HG02938 (cell line): ENCODE data around the gene CLDN2.
"Not testable (repeated sequence)": the region's sequence is repeated elsewhere in the genome, so short reads cannot be mapped to it uniquely, and the experiment has no call there.

ENCODE experiments used
- ATAC-seq: cut with Tn5 transposase; IDR thresholded peaks from one replicate; pipeline ENCODE4 v1.9.1; 2021; ENCODE audit warnings: mild to moderate bottlenecking, moderate library complexity; ENCODE audit not compliant: unreplicated experiment

CLDN2 gene

DNA sequence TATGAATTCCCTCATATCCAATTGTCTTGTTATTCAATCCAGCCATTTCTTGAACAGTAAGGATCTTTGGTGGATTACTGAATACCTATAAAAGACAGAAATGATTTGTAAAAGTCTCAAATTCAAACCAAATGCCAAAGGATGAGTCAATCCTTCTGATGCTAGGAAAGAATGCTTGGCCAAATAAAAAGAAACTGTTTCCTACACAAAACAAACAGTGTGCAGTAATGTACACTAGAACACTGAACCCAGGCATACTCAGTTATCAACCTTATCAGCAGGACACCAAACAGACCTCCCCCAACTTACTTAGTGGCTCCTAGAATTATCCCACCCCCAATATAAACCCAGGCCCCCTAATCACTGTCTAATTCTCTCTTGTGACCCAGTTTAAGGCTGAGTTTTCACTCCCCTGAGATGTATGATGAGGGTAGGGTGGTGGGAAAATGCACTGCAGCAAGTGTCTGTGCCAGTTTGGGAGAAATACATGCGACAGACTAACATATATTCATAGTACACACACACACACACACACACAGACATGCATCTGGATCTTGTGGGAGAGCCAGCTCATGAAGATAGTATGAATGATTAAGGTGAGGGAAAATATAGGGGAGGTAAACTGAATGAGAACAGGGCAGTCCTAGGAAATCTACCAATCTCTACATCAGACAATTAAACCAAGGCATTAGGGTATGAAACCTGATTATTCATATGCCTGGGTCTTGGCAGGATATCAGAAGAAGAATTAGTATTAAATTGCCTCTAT is 35.0 kb downstream of the CLDN2 start:
- no peak for ATAC-seq

GRCh38 chrX:106957856-106958255 is 37.7 kb downstream of the CLDN2 start:
- ATAC-seq = no peak

DNA sequence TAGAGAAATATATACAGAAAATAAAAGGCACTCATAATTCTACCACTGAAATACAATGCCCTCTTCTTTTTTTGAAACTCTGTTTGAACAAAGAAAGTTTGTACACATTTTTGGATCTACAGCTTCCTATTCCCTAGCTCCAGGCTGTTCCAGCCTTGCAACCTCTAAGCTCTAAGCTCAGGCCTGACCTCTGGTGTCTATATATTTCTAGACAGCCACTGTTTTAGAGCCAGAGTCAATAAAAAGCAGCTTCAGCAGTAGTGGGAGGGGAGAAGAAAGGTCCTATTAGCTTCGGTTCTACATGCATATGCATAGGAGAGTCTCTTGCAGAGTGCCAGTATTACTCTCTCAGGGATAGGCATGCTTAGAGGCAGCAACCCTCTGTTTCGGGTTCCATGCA is 39.7 kb downstream of the CLDN2 start:
- ATAC-seq = no peak

GRCh38 chrX:106963111-106963510 is 42.9 kb downstream of the CLDN2 start:
- ATAC-seq = no peak

GRCh38 chrX:106964290-106964689 is 44.1 kb downstream of the CLDN2 start:
- no peak for ATAC-seq

DNA sequence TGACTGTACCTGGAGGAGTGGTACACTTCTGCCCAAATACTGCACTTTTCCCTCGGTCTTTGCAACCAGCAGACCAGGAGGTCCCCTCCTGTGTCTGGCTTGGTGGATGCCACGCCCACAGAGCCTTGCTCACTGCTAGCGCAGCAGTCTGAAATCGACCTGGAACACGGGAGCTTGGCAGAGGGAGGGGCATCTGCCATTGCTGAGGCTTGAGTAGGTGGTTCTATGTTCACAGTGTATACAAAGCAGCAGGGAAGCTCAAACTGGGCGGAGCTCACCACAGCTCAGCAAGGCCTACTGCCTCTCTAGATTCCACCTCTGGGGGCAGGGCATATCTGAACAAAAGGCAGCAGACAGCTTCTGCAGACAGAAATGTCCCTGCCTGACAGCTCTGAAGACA is 46.3 kb downstream of the CLDN2 start:
- not testable (repeated sequence) for ATAC-seq

GRCh38 chrX:106972896-106973295 is 52.7 kb downstream of the CLDN2 start:
- no peak for ATAC-seq

- ATAC-seq = no peak
Measured at GRCh38 chrX:106973433-106974149, 53.4 kb downstream of the CLDN2 start.

- no peak for ATAC-seq
Measured at GRCh38 chrX:106976416-106976815, 56.2 kb downstream of the CLDN2 start.
